Hematopoietic multipotent progenitor cell treated with erythropoietin and hydrocortisone succinate and interleukin-3 and kit ligand, for 17 days (in vitro differentiated cells): ENCODE data around the gene FAM53B.
A peak's percentile ranks its signal among the peaks of the same experiment; 100 is the strongest.

Experiments
- DNase-seq: peaks from one replicate; pipeline ENCODE4 v3.0.0-alpha.2; 2015; ENCODE audit warnings: low spot score

The FAM53B gene

DNA sequence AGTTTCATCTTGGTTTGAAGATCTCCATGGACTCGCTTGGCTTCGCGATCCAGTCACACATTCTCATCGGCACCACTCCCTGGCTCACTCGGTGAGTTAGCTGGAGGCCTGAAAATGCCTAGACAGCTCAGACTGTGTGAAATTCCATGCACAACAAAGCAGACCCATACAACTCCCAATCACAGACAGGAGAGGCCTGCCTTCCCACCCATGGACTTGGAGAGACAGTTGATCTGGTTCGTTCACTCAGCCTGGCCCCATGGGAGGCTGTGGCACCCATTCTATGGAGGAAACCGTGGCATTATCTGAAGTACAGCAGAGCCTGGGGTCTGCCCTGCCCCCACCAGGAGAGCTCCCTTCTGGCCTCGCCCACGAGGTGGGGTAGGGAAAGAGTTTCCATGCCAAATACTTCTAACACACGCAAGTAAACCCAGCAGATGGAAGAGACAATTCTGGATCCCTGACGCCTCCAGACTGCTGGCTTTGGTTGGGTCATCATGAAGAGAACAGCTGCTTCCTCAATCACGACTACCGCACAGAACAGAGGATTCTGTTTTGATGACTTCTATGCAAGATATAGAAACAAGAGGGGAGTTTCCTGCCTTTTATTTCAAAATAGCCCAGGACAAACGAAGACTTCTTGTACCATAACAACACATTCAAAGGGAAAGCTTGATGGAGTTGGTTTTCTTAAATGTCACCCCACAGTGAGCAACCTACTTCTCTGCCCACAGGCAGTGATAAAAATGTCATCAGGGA lies 15.9 kb downstream of the FAM53B start:
- no peak for DNase-seq

DNA sequence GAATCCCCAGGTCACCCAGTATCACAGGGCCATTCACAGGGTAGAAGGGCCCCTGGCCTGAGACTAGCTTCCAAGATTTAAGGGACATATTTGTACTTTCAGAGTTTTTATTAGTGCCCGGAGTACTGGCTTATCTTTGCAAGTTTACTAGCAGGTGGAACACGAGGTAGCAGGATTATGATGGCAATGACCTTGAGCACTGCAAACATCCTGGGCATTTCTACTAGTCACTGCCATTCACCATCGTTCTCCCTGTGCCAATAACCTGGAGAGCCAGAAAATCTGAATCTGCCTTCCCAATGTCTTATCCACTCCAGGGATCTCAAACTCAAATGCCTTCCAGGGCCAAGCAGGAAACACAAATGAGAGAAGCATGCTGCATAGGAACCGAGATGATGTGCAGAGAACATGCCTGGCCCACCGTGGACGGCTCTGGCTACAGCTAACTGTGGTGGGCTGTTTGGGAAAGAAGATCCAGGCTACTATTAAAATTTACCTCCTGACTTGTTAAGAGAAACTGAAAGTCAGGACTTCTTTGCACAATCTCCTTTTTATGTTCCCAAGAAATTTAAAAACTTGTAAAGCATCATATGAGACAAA lies 16.7 kb downstream of the FAM53B start:
- DNase-seq = no peak

DNA sequence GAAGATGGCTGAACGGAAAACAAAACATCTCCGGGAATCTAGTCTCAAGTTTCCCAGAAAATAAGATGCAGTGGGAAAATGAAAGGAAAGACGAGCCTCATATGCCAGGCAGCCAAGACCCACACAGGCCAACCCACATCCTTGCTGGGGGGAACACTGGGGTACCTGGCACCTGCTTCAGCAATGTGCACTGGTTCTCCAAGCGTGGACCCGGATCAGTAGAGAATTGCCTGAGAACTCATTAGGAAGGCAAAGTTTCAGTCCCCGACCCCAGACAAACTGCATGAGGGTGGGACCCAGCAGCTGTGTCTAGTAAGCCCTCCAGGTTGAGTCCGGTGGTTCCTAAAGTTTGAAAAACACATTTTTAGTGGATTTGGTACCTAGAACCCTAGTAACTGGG lies 18.4 kb downstream of the FAM53B start:
- DNase-seq = no peak

- DNase-seq = no peak
Observed at GRCh38 chr10:124725171-124725631, 19.0 kb downstream of the FAM53B start.

GRCh38 chr10:124724279-124725027 lies 19.7 kb downstream of the FAM53B start:
- DNase-seq = no peak

DNA sequence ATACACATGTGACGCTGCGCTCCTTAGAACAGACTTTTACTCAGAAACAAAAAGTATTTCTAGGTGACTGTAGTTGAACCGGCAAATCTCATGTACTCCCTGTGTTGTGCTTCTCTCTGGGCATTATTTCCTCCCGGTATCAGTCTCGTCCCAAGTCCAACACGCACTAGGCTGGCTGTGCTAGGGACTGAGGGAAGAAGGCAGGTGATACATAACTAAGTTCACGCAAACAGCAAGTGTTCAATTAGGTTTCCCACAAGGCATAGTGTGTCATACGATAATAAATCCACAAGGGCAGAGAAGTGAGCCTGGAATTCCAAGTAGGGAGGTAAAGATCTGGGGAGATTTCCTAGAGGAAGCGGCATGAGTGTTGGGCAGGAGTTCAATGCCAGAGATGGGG lies 20.4 kb downstream of the FAM53B start:
- DNase-seq = no peak

DNA sequence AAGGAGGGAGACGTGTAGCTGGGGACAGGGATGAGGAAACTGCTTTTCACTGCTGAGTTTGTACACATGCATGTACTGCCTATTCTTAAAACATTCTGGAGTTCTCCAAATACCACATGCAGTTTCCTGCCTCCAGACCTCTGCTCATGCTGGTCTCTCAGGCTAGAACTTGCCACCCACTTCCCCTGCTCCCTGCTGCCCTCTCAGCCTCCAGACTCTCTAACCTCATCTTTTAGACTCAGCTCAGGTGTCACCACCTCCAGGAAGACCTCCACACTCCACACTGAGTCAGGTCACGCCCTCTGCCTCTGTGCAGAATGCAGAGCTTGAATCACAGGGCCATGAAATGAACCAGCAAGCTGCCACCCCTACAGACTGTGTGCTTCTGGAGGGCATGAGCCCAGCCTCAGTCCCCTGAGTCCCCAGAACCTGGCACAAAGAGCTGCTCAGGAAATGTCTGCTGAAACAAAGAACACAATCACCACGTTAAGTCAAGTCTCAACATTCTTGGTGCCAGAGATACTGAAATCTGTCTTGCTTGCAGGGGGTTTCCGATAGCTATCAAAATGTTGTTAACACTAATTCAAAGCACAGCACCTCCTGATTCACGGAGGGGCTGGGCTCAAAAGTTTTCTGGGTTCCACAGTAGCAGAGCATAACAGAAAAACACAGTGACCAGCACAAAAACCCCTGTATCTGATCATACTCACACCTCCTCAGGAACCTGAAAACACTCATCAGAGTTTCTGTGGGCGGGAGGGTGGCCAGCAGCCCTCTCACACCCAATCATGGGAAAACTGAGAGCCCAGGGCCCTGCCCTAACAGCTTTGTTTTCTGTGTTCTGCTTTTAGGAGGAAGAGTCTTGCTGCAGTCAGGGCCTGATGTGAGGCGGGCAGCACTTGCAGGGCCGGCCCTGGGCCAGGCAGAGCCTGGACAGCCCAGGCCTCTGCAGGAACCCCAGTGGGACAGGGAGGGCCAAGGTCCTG lies 21.1 kb downstream of the FAM53B start:
- no peak for DNase-seq

GRCh38 chr10:124721330-124722045 lies 22.7 kb downstream of the FAM53B start:
- peak; percentile 62 for DNase-seq

- peak; percentile 83 for DNase-seq
Observed at GRCh38 chr10:124719213-124719851, 24.8 kb downstream of the FAM53B start.

GRCh38 chr10:124717911-124718741 lies 26.1 kb downstream of the FAM53B start:
- peak; percentile 86 for DNase-seq

GRCh38 chr10:124717041-124717757 lies 27.0 kb downstream of the FAM53B start:
- DNase-seq = peak; percentile 65

- DNase-seq = peak; percentile 37
Observed at GRCh38 chr10:124716369-124716768, 27.8 kb downstream of the FAM53B start.

- no peak for DNase-seq
Observed at GRCh38 chr10:124715439-124715838, 28.7 kb downstream of the FAM53B start.

DNA sequence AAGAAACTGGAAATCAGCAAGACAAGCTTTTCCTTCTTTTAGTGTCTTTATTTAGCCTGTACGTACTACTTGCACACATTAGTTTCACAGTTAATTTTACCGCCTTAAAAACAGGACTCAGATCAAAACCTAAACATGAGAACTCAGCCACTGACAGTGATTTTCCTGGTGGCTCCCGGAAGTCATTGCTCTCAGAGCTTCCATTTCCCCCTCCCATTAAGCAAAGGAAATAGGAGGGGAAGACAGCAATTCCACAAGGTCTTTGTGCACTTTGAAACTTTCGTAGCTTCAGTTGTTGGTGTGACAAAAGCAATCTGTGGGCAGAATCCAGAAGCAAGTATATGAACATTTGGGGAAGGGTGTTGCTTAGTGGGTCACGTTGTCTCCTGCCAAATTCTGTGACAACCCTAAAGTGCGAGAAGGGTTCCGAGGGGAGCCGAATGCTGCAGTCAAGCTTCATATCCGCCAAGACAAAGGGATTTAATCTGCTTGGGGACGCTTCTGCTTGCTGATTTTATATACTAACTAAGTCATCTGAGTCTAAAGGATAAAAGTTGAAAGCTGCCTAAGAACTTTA lies 30.4 kb downstream of the FAM53B start:
- no peak for DNase-seq

DNA sequence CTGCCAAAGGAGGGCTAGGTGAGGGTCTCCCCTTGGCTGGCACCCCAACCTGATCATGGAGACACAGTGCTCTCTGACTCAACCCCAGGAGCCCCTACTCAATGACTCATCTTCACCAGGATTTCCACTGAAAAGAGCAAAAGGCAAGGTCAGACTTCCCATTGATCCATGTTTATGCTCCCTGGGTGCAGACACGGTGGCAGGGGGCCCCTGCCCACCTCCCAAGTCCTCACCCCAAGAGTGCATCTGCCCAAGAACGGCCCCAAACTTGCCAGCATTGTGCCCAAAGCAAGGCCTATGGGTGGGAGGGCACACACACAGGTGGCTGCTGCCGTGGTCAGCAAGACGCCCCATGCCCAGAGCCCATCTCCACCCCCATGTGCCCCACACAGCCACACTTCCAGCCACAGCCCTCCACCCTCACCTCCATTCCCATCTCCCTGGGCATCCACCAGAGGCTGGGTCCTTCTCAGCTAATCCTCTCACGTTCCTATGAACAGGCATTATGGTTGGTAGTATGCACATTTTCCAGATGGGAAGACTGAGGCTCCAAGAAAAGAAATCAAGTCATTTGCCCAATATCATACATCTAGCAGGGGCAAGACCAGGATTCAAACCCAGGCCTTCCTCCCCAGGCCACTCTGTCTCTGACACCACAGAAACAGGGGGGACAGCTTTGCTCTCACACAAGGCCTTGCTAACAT lies 31.3 kb downstream of the FAM53B start:
- no peak for DNase-seq

DNA sequence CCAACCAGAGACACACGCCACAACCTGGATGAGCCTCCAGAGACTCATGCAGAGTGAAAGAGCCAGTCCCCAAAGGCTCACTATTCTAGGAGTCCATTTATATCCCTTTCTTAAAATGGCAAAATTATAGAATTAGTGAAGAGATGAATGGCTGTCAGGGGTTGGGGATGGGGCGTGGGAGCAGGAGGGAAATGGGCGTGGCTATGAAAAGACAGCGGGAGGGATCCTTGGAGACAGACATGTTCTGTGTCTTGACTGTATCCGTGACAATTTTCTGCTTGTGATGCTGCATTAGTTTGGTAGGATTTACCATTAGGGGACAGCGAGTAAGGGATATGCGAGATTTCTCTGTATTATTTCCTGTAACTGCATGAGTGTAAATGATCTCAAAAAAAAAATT lies 33.0 kb downstream of the FAM53B start:
- DNase-seq = no peak

DNA sequence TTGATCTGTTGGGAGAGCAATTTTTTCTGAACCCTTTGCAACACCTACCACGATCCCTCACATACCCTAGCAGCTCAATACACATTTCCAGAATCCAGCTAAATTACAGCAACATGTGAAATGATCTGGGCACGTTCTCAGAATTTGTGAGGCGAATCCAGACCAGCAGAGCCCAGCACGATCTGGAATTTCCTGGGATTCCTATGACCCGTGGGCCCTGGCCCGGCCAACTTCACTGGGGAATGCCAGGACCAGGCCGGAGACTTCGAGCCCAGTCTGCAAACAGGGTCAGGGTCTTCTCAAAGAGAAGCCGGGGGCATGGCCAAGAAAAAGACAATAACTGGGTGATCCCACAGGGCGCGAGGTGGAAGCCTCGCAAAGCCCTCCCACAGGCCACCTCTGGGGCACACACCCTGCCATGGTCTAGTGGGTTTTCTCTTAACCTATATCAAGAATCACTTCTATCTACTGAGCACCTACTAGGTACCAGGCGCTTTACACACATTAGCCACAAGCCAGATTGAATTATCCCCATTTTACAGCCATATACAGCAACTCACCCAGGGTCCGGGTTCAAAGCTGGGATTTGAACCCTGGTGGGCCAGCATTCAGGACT lies 33.8 kb downstream of the FAM53B start:
- no peak for DNase-seq

- peak; percentile 69 for DNase-seq
Observed at GRCh38 chr10:124709861-124710260, 34.3 kb downstream of the FAM53B start.
